ENCODE measurements around the gene SH3GL1. TPM values are rescaled to one million over a fixed set of nuclear protein-coding genes. Genes with fewer than 3 reads are reported as not detected.

The SH3GL1 gene
- total RNA-seq, 3 donors from 2014 or later, result 25.6 to 52.5 (median 33.8) TPM

GRCh38 chr19:4431296-4431695 is 30.9 kb upstream of the SH3GL1 start:
- Histone ChIP-seq H3K36me3 (no peaks in the 10 kb centered on the region), H3K4me1 (no peaks in the 10 kb centered on the region), H3K27ac (no peak overlapping the region), H3K27me3 (no peaks in the 10 kb centered on the region), H3K4me3 (no peak overlapping the region), H3K9me3 (no peaks in the 10 kb centered on the region)
- no peak for TF ChIP-seq POLR2A (IDR thresholded peaks at IDR 0.05)
- no peak for TF ChIP-seq POLR2AphosphoS5 (IDR thresholded peaks at IDR 0.05)
- no peak for TF ChIP-seq CTCF (IDR thresholded peaks at IDR 0.05)
- intact Hi-C loops (cut with DNase I; ENCODE audit: low total_unique reads), result no loop called here
- DNase-seq (ENCODE audit: low spot score in 2 of 2), result no peak

- DNase-seq (ENCODE audit: low spot score in 2 of 2), result no peak
- no peak overlapping the region for H3K27ac ChIP-seq
- H3K27me3 ChIP-seq, result no peaks in the 10 kb centered on the region
- H3K36me3 ChIP-seq, result no peaks in the 10 kb centered on the region
- TF ChIP-seq CTCF (IDR thresholded peaks at IDR 0.05) (no peak), POLR2A (IDR thresholded peaks at IDR 0.05) (no peak), POLR2AphosphoS5 (IDR thresholded peaks at IDR 0.05) (no peak)
- H3K4me3 ChIP-seq, result no peak overlapping the region
- intact Hi-C loops (cut with DNase I; ENCODE audit: low total_unique reads), result no loop called here
- no peaks in the 10 kb centered on the region for H3K4me1 ChIP-seq
- H3K9me3 ChIP-seq, result no peaks in the 10 kb centered on the region
Observed at GRCh38 chr19:4430760-4431159, 30.4 kb upstream of the SH3GL1 start.

- H3K4me1 ChIP-seq, result no peaks in the 10 kb centered on the region
- H3K27ac ChIP-seq, result no peak overlapping the region
- no peak for DNase-seq (ENCODE audit: low spot score in 2 of 2)
- TF ChIP-seq POLR2A (IDR thresholded peaks at IDR 0.05), result no peak
- no peak for TF ChIP-seq CTCF (IDR thresholded peaks at IDR 0.05)
- TF ChIP-seq POLR2AphosphoS5 (IDR thresholded peaks at IDR 0.05), result no peak
- no peaks in the 10 kb centered on the region for H3K36me3 ChIP-seq
- H3K9me3 ChIP-seq, result no peaks in the 10 kb centered on the region
- H3K4me3 ChIP-seq, result no peak overlapping the region
- intact Hi-C loops (cut with DNase I; ENCODE audit: low total_unique reads), result no loop called here
- no peaks in the 10 kb centered on the region for H3K27me3 ChIP-seq
Observed at GRCh38 chr19:4429771-4430171, 29.4 kb upstream of the SH3GL1 start.

- Histone ChIP-seq H3K36me3 (no peaks in the 10 kb centered on the region), H3K9me3 (no peaks in the 10 kb centered on the region), H3K27ac (no peak overlapping the region), H3K4me1 (no peaks in the 10 kb centered on the region), H3K4me3 (no peak overlapping the region), H3K27me3 (no peaks in the 10 kb centered on the region)
- DNase-seq (ENCODE audit: low spot score in 2 of 2), result no peak
- TF ChIP-seq POLR2A (IDR thresholded peaks at IDR 0.05), result no peak
- no peak for TF ChIP-seq CTCF (IDR thresholded peaks at IDR 0.05)
- TF ChIP-seq POLR2AphosphoS5 (IDR thresholded peaks at IDR 0.05), result no peak
- intact Hi-C loops (cut with DNase I; ENCODE audit: low total_unique reads), result no loop called here
Observed at GRCh38 chr19:4429256-4429655, 28.9 kb upstream of the SH3GL1 start.

- no peaks in the 10 kb centered on the region for H3K27me3 ChIP-seq
- H3K9me3 ChIP-seq, result no peaks in the 10 kb centered on the region
- H3K4me1 ChIP-seq, result no peaks in the 10 kb centered on the region
- no peak for TF ChIP-seq CTCF (IDR thresholded peaks at IDR 0.05)
- TF ChIP-seq POLR2A (IDR thresholded peaks at IDR 0.05), result no peak
- TF ChIP-seq POLR2AphosphoS5 (IDR thresholded peaks at IDR 0.05), result no peak
- no peak for DNase-seq (ENCODE audit: low spot score in 2 of 2)
- no peak overlapping the region for H3K4me3 ChIP-seq
- H3K36me3 ChIP-seq, result no peaks in the 10 kb centered on the region
- intact Hi-C loops (cut with DNase I; ENCODE audit: low total_unique reads), result no loop called here
- no peak overlapping the region for H3K27ac ChIP-seq
Observed at GRCh38 chr19:4428326-4428975, 28.1 kb upstream of the SH3GL1 start.

All from breast epithelium (tissue), 4 donors.